ENCODE measurements around the gene CENPP. TPM values are rescaled to one million over a fixed set of nuclear protein-coding genes. Genes with fewer than 3 reads are reported as not detected.

The CENPP gene
- total RNA-seq, 1 donor from 2014 or later = 9.3 TPM

DNA sequence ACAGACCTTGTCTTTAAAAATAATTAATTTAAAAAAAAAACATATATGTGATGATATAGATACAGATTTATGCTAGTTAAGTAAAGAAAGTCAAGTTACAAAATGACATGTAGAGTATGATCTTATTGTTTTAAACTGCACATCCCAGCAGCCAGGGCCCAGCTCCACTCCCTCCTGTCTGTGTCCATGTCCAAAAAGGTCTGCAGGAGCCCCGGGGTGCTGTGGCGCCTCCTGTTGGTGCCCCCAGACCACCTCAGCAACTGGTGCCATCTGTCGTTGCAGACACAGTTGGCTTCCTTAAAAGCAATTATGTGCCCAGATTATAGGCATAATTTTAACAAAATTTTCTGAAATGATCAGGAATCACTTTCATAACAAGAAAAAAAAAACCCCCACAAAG is 310.9 kb downstream of the CENPP start:
- DNase-seq (ENCODE audit: extremely low spot score in 2 of 2) = no peak
- TF ChIP-seq POLR2A (IDR thresholded peaks at IDR 0.05) = no peak
- TF ChIP-seq, protein P1, sequence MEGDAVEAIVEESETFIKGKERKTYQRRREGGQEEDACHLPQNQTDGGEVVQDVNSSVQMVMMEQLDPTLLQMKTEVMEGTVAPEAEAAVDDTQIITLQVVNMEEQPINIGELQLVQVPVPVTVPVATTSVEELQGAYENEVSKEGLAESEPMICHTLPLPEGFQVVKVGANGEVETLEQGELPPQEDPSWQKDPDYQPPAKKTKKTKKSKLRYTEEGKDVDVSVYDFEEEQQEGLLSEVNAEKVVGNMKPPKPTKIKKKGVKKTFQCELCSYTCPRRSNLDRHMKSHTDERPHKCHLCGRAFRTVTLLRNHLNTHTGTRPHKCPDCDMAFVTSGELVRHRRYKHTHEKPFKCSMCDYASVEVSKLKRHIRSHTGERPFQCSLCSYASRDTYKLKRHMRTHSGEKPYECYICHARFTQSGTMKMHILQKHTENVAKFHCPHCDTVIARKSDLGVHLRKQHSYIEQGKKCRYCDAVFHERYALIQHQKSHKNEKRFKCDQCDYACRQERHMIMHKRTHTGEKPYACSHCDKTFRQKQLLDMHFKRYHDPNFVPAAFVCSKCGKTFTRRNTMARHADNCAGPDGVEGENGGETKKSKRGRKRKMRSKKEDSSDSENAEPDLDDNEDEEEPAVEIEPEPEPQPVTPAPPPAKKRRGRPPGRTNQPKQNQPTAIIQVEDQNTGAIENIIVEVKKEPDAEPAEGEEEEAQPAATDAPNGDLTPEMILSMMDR (IDR thresholded peaks at IDR 0.05) = no peak
- no peak for TF ChIP-seq POLR2AphosphoS5 (IDR thresholded peaks at IDR 0.05; ENCODE audit: insufficient read depth in 1 of 2, low read depth in 1 of 2)
- Histone ChIP-seq H3K27me3 (no peaks in the 10 kb centered on the region), H3K36me3 (peaks cover 0 to 63% of the 10 kb centered on the region in 2 donors), H3K4me1 (no peaks in the 10 kb centered on the region), H3K27ac (no peak overlapping the region), H3K9me3 (no peaks in the 10 kb centered on the region), H3K4me3 (no peak overlapping the region)
- intact Hi-C loops (cut with DNase I) = loop anchor here (10.0 kb wide), 1 partner anchor 132 kb away; no protein-coding TSS in a partner anchor

DNA sequence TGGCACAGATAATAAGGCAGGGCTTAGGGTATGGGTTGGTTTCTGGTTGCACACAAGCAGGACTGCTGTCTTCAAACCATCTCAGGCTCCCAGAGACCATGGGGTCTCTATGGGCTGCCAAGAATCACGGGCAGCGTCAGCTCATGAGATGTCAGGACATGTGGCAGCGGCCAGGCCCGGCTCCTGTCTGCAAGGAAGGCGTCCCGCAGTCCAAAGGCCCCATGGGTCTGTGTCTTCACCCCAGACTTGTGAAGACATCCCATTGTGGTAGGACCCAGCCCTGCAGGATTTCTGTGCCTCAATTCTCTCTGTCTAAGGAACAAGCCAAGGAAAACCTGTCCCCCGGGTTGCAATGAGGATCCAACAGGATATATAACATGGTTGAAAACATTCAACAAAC is 311.6 kb downstream of the CENPP start:
- Histone ChIP-seq H3K4me3 (no peak overlapping the region), H3K4me1 (no peaks in the 10 kb centered on the region), H3K36me3 (peaks cover 0 to 61% of the 10 kb centered on the region in 2 donors), H3K9me3 (no peaks in the 10 kb centered on the region), H3K27ac (no peak overlapping the region), H3K27me3 (no peaks in the 10 kb centered on the region)
- peak; percentile 70 to 77 for DNase-seq (ENCODE audit: extremely low spot score in 2 of 2)
- intact Hi-C loops (cut with DNase I) = loop anchor here (10.0 kb wide), 1 partner anchor 133 kb away; no protein-coding TSS in a partner anchor
- no peak for TF ChIP-seq POLR2AphosphoS5 (IDR thresholded peaks at IDR 0.05; ENCODE audit: insufficient read depth in 1 of 2, low read depth in 1 of 2)
- TF ChIP-seq, protein P1 (IDR thresholded peaks at IDR 0.05) = no peak
- no peak for TF ChIP-seq POLR2A (IDR thresholded peaks at IDR 0.05)

DNA sequence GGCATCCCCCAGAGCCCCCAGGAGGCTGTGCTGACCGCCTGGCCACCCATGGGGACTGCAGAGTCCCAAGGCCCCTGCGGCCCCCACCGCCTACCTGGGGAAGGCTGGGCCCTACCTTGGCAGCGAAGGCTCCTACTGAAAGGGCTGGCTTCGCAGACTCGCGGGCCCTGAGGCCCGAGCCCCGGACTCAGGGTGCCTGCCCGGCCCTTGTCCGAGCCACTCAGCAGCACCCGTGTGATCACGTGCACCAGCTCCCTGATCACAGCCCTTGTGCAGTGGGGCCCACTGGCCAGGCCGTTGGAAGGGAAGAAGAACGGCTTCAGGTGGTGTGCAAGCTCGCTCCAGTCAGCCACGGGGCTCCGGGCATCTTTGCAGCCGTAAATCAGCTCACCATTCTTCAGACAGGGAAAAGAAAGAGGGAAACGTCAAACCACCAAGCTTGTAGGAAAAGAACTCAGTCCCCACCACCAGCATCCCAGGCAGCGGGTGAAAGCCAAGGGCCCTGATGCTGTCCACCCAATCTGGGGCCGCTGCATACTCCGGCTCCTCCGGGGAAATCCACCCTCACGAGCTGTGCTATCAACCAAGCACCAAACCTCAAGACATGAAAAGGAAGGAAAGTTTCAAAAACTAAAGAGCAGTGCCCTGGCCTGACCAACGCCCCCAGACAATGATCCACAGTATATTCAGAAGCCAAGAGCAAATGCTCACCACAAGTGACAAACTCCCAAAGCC is 312.3 kb downstream of the CENPP start:
- TF ChIP-seq POLR2AphosphoS5 (IDR thresholded peaks at IDR 0.05; ENCODE audit: insufficient read depth in 1 of 2, low read depth in 1 of 2) (no peak), POLR2A (IDR thresholded peaks at IDR 0.05) (no peak)
- TF ChIP-seq, protein P1 (IDR thresholded peaks at IDR 0.05) = no peak
- no peak overlapping the region for H3K4me3 ChIP-seq
- intact Hi-C loops (cut with DNase I) = loop anchor here (10.0 kb wide), 1 partner anchor 133 kb away; no protein-coding TSS in a partner anchor
- H3K27me3 ChIP-seq = no peaks in the 10 kb centered on the region
- H3K36me3 ChIP-seq = peaks cover 0 to 61% of the 10 kb centered on the region in 2 donors
- no peaks in the 10 kb centered on the region for H3K4me1 ChIP-seq
- no peak overlapping the region for H3K27ac ChIP-seq
- no peaks in the 10 kb centered on the region for H3K9me3 ChIP-seq
- DNase-seq (ENCODE audit: extremely low spot score in 2 of 2) = peak; percentile 47 to 61

DNA sequence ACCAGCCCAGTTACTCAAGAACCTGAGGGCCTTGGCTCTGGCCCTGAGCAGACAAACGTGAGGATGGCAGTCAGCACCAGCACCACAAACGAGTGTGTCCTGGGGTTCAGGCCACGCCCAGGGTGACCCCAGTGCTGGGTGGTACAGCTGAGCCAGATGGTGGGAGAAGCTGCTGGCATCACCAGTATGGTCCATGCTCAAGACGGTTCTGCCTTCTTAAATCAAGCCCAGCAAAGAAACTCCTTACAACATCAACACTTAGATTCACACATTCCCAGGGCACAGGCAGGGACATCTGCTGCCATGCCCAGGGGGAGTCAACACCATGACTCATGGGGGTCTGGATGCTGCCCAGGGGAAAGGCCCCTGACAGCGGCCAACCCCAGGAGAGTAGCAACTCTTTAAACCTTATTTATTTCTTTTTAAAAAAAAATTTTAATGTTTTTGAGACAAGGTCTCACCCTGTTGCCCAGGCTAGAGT is 312.9 kb downstream of the CENPP start:
- Histone ChIP-seq H3K27me3 (no peaks in the 10 kb centered on the region), H3K4me3 (no peak overlapping the region), H3K4me1 (no peaks in the 10 kb centered on the region), H3K9me3 (no peaks in the 10 kb centered on the region), H3K27ac (no peak overlapping the region), H3K36me3 (peaks cover 0 to 55% of the 10 kb centered on the region in 2 donors)
- intact Hi-C loops (cut with DNase I) = loop anchor here (10.0 kb wide), 1 partner anchor 134 kb away; no protein-coding TSS in a partner anchor
- DNase-seq (ENCODE audit: extremely low spot score in 2 of 2) = peak in 1 of 2 donors; percentile 65
- TF ChIP-seq, protein P1 (IDR thresholded peaks at IDR 0.05) = no peak
- TF ChIP-seq POLR2AphosphoS5 (IDR thresholded peaks at IDR 0.05; ENCODE audit: insufficient read depth in 1 of 2, low read depth in 1 of 2) = no peak
- no peak for TF ChIP-seq POLR2A (IDR thresholded peaks at IDR 0.05)

DNA sequence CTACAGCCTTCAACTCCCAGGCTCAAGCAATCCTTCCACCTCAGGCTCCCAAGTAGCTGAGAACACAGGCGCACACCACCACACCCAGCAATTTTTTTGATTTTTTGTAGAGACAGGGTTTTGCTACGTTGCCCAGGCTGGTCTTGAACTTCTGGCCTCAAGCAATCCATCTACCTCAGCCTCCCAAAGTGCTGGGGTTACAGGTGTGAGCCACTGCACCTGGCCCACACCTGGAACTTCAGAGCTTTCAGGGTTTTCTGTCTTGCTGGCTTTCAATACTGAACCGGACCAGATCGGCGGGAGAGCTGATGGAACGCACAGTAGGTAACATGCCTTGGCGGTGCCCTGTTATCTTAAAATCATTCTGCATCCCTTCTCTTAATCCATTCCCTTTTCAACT is 313.4 kb downstream of the CENPP start:
- no peaks in the 10 kb centered on the region for H3K4me1 ChIP-seq
- no peak overlapping the region for H3K4me3 ChIP-seq
- DNase-seq (ENCODE audit: extremely low spot score in 2 of 2) = peak in 1 of 2 donors; percentile 54
- intact Hi-C loops (cut with DNase I) = loop anchor here (10.0 kb wide), 1 partner anchor 134 kb away; no protein-coding TSS in a partner anchor
- H3K9me3 ChIP-seq = no peaks in the 10 kb centered on the region
- peaks cover 0 to 50% of the 10 kb centered on the region in 2 donors for H3K36me3 ChIP-seq
- H3K27ac ChIP-seq = no peak overlapping the region
- TF ChIP-seq, protein P1 (IDR thresholded peaks at IDR 0.05) = no peak
- TF ChIP-seq POLR2AphosphoS5 (IDR thresholded peaks at IDR 0.05; ENCODE audit: insufficient read depth in 1 of 2, low read depth in 1 of 2) (no peak), POLR2A (IDR thresholded peaks at IDR 0.05) (no peak)
- no peaks in the 10 kb centered on the region for H3K27me3 ChIP-seq

Measured in vagina (tissue), 2 donors.